Measurements from ENCODE around the gene TYSND1.
"Not testable (repeated sequence)": the region's sequence is repeated elsewhere in the genome, so short reads cannot be mapped to it uniquely, and the experiment has no call there.

TYSND1 gene

GRCh38 chr10:70131560-70131937, 15.0 kb downstream of the TYSND1 start:
- DNase-seq: no peak

- DNase-seq: no peak
Observed at GRCh38 chr10:70130878-70131559, 15.5 kb downstream of the TYSND1 start.

- DNase-seq: no peak
Observed at GRCh38 chr10:70126700-70127395, 19.7 kb downstream of the TYSND1 start.

DNA sequence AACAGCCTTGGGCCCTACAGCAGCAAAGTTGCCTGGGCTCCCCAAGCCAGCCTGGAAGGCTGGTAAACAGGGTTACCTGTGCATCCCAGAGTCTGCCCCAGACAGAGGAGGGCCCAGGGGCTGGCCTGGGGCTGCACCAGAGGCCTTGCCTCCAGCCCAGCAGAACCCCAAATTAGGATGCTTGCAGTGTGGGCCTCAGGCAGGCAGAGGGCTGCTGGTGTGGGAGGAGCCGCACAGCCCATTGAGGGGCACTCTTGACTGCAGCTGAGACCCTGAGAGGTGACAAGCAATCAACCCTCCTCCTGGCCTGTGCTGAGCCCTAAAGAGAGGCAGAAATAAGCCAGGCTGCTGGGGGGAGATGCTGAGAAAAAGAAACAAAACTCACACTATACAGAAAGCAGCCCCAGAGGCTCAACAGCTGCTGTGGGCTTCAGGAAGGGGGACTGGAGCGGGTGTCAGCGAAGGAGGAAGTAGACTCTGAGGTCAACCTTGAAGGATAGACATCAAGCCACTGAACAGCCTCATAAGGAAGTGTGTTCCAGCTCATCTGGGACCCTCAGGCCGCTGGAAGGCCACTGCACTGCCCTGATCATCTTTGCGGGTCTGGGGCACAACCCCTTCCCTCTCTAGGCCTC, 20.5 kb downstream of the TYSND1 start:
- DNase-seq: no peak

DNA sequence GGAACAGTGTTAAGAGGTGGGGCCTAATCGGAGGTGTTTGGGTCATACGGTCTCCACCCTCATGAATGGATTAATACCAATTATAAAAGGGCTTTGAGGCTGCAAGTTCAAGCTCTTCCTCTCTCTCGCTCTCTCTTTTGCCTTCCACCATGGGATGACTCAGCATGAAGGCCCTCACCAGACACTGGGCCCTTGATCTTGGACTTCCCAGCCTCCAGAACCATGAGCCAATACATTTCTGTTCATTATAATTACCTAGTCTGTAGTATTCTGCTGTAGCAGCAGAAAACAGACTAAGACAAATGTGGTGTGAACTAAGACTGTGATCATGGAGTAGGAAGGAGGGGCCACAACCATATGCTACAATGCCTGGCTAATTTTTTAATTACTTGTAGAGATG, 21.6 kb downstream of the TYSND1 start:
- DNase-seq: no peak

DNA sequence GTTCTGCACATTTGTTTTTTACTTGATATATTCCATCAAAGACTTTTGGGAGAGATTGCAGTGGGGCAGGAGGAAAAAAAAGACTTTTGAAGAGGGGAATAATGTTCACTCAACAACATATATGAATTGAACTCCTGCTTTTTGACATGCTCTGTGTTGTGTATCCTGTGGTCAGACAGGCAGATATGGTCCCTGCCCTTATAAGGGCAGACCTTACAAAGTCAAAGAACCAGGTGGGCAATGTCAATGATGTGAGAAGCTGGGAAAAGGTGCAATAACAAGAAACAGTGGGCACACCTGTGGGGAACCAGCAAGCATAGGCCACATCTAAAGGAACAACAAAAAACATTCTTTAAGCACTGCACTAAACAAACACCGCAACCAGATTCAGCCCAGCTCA, 22.1 kb downstream of the TYSND1 start:
- no peak for DNase-seq

- no peak for DNase-seq
Observed at GRCh38 chr10:70123817-70124216, 22.7 kb downstream of the TYSND1 start.

DNA sequence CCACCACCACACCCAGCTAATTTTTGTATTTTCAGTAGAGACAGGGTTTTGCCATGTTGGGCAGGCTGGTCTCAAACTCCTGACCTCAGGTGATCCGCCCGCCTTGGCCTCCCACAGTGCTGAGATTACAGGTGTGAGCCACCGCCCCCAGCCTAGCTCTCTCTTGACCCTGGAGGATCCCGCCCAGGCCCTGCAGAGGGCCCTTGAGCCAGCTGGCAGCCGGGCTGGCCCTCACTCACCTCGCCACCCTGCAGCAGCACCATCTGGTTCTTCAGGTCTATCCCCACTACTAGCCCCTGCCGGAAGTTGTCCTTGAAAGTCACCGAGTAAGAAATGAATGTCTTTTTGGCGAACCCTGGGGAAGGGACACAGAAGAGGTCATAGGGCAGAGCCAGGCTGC, 23.3 kb downstream of the TYSND1 start:
- not testable (repeated sequence) for DNase-seq

DNA sequence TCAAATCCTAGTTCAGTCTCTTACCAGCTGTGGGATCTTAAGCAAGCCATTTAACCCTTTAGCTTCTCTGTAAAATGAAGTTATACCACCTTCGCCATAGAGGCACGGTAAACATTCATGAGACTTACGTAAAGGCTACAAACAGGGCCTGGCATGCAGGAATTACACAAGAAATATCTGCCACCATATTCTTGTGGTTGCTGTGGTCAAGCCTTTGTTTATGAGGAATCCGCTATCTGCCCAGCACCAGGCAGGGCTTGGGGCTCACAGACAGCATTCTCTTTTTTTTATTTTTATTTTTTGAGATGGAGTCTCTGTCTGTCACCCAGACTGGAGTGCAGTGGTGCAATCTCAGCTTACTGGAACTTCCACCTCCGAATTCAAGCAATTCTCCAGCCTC, 23.8 kb downstream of the TYSND1 start:
- DNase-seq: no peak

GRCh38 chr10:70121281-70121949, 25.1 kb downstream of the TYSND1 start:
- DNase-seq: no peak

- DNase-seq: no peak
Observed at GRCh38 chr10:70120417-70120816, 26.1 kb downstream of the TYSND1 start.

DNA sequence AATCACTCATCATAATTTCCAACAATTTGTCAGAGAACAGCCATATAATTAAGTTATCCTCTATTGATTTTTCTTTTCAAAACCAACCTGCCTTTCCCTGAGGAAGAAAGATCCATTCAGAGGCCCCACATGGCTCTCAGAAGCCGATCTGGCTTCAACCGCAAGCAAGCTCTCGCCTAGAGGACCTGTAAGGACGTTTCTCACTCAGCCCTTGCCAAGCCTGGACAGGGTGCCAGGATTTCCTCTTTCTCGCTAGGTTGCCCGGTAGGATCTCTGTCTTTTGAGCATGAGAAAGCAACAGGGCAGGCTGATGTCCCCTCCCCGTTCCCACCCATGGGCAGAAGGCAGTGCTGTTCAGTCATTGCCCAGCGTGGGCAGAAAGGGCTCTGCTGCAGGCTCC, 26.9 kb downstream of the TYSND1 start:
- no peak for DNase-seq

- no peak for DNase-seq
Observed at GRCh38 chr10:70119197-70119596, 27.3 kb downstream of the TYSND1 start.

DNA sequence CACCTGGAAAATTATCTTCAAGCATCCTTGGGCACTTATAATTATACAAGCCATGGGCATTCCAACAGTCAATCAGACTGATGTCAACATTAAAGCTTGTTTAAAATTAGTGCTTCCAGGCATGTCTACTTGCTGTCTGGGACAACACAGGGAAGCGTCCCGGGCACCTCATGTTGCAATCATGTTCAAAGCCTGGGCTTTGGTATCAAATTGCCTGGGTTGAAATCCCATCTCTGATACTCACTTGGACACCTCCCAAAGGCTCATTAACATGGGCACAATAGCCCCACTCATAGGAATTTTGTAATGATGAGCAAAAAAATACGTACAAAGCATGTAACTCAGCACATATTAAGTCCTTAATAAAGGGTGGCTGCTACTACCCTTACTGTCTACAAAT, 28.3 kb downstream of the TYSND1 start:
- DNase-seq: no peak

- no peak for DNase-seq
Observed at GRCh38 chr10:70117646-70118045, 28.9 kb downstream of the TYSND1 start.

DNA sequence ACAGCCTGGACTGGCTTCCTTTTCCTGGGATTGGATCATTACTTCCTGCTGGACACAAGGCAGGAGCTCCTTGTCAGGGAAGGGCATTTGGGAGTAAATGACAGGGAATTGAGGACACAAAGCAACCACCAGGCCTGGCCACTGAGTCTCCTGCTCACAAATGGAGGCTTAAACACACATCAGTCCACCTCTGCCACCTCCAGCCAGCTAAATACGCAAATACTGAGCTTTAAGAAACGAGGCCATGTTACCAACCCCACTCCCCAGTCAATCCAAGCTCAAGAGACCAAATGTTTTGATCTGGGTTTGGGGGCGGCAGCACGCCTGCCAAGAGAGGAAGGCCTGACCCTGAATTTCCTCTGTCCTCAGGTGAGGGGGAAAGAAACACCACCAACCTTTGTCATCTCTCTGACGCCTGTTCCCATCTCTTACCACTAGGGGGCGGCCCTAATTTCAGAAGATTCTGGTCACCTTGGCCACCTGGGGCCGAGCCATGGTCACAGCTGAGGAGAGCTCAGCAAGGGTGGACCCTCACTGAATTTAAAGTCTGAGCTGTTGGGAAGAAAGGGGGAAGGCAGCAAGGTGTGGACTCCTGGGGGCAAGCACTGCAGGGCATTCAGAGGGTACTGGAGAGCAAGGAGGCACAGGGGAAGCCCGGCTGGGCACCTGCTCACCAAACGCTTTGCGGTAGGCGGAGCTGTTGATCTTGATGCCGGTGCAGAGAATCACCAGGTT, 30.4 kb downstream of the TYSND1 start:
- peak in 1 of 2 experiments; percentile 34 for DNase-seq

GRCh38 chr10:70114902-70115301, 31.6 kb downstream of the TYSND1 start:
- no peak for DNase-seq

- DNase-seq: no peak
Observed at GRCh38 chr10:70112071-70112470, 34.4 kb downstream of the TYSND1 start.

DNA sequence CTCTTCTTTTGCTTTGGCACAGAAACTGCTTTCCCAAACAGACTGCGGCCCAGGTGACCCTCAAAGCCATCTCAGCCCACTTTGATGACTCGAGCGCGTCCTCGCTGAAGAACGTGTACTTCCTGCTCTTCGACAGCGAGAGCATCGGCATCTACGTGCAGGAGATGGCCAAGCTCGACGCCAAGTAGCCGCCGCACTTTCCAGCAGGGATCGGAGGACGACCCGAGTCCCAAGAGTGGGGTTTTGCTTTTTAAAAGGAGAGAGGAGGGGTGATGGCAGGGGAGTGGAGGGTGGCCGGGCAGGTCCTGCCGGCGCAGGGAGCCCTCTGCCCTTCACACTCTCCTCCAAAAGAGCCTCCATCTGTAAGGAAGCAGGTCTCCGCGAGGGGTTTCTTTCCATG, 35.0 kb downstream of the TYSND1 start:
- DNase-seq: no peak

- no peak for DNase-seq
Observed at GRCh38 chr10:70109064-70109729, 37.3 kb downstream of the TYSND1 start.

GRCh38 chr10:70106958-70107791, 39.3 kb downstream of the TYSND1 start:
- no peak for DNase-seq

DNA sequence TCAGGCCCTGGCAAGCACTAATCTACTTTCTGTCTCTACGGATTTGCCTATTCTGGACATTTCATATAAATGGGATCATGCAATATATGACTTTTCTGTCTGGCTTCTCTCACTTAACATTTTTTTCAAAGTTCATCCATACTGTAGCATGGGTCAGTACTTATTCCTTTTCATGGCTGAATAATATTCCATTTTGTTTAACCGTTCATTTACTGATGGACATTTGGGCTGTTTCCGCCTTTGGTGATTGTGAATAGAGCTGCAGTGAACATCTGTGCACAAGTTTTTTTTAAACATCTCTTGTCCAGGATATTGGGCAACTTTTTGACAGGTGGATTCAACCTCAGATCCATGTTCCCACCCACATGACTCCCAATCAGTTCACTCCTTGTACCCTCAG, 44.8 kb downstream of the TYSND1 start:
- no peak for DNase-seq
